Peyer's patch (tissue), 4 donors: ENCODE data around the gene LIM2. TPM values are rescaled to one million over a fixed set of nuclear protein-coding genes. Genes with fewer than 3 reads are reported as not detected.
"Not testable (repeated sequence)": the region's sequence is repeated elsewhere in the genome, so short reads cannot be mapped to it uniquely, and the experiment has no call there.

ENCODE experiments used
- DNase-seq, 3 donors: peaks; one replicate each; pipeline ENCODE4 v3.0.0-alpha.2; 2017 to 2019
- H3K27ac ChIP-seq, 4 donors: fragments of 200-600 bp; sonication (generic); one replicate each; pipeline ENCODE4 v1.5.1; 2016 to 2019
- H3K27me3 ChIP-seq, 2 donors: fragments of 200-600 bp; sonication (generic); one replicate each; pipeline ENCODE4 v1.5.1; 2019
- H3K36me3 ChIP-seq, 3 donors: fragments of 200-600 bp; sonication (generic); one replicate each; pipeline ENCODE4 v1.5.1; 2016 to 2019
- H3K4me1 ChIP-seq, 4 donors: fragments of 200-600 bp; sonication (generic); one replicate each; pipeline ENCODE4 v1.5.1; 2016 to 2019
- H3K4me3 ChIP-seq, 4 donors: fragments of 200-600 bp; sonication (generic); 1 replicate in 3 of 4; 2 replicates in 1 of 4; pipeline ENCODE4 v1.5.1; 2016 to 2019; ENCODE audit warnings: mild to moderate bottlenecking in 1 of 4
- H3K9me3 ChIP-seq, 4 donors: fragments of 200-600 bp; sonication (generic); one replicate each; pipeline ENCODE4 v1.5.1; 2016 to 2019; ENCODE audit warnings: mild to moderate bottlenecking in 1 of 4
- POLR2A ChIP-seq, 2 donors: fragments of 450-650 bp; IDR thresholded peaks; one replicate each; pipeline ENCODE4 v1.5.1; 2017; ENCODE audit warnings: antibody characterized with exemption in 2 of 2, mild to moderate bottlenecking in 2 of 2, moderate library complexity in 2 of 2
- total RNA-seq, 4 donors: library from RNA; depleted of rRNA; stranded (reverse); fragments of >200 nt; gene quantifications; one replicate each; pipeline ENCODE4 v1.1.0, GENCODE V29; 2016
- TF ChIP-seq, protein P1 (sequence below), 6 experiments: fragments of 450-650 bp in 4 of 6; fragments of 200-600 bp in 2 of 6; sonication (generic) in 1 of 6; IDR thresholded peaks; one replicate each; pipeline ENCODE4 v1.5.1; 2017 to 2019; ENCODE audit warnings: antibody characterized with exemption in 6 of 6, mild to moderate bottlenecking in 3 of 6, moderate library complexity in 1 of 6

The LIM2 gene
- total RNA-seq, 4 donors from 2014 or later: not detected

DNA sequence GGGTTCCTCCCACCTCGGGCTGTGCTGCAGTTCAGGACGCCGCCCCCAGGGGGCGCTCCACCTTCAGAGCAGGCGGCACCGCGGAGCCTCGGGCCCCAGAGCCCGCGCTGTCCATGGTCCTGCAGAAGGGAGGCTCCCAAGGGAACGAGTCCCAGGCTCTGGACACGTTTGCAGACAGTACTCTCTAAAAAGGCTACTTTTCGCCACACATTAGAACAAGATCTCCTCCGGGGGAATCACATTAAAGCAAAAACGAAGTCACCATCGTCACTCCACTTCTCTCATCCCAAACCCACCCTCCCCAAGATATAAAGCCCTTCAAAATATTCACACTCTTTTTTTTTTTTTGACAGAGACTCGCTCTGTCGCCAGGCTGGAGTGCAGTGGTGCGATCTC is 34.3 kb upstream of the LIM2 start:
- Histone ChIP-seq H3K4me1 (peaks cover 0 to 5% (median 0%) of the 10 kb centered on the region in 4 donors), H3K27ac (no peak overlapping the region), H3K27me3 (no peaks in the 10 kb centered on the region), H3K9me3 (no peaks in the 10 kb centered on the region), H3K36me3 (no peaks in the 10 kb centered on the region), H3K4me3 (peak overlapping the region in 1 of 4 donors; percentile 6)
- peak; percentile 87 to 94 (median 90) for DNase-seq
- TF ChIP-seq, protein P1, sequence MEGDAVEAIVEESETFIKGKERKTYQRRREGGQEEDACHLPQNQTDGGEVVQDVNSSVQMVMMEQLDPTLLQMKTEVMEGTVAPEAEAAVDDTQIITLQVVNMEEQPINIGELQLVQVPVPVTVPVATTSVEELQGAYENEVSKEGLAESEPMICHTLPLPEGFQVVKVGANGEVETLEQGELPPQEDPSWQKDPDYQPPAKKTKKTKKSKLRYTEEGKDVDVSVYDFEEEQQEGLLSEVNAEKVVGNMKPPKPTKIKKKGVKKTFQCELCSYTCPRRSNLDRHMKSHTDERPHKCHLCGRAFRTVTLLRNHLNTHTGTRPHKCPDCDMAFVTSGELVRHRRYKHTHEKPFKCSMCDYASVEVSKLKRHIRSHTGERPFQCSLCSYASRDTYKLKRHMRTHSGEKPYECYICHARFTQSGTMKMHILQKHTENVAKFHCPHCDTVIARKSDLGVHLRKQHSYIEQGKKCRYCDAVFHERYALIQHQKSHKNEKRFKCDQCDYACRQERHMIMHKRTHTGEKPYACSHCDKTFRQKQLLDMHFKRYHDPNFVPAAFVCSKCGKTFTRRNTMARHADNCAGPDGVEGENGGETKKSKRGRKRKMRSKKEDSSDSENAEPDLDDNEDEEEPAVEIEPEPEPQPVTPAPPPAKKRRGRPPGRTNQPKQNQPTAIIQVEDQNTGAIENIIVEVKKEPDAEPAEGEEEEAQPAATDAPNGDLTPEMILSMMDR (IDR thresholded peaks at IDR 0.05): peak; percentile 96 to 99 (median 98)
- TF ChIP-seq POLR2A (IDR thresholded peaks at IDR 0.05): no peak

DNA sequence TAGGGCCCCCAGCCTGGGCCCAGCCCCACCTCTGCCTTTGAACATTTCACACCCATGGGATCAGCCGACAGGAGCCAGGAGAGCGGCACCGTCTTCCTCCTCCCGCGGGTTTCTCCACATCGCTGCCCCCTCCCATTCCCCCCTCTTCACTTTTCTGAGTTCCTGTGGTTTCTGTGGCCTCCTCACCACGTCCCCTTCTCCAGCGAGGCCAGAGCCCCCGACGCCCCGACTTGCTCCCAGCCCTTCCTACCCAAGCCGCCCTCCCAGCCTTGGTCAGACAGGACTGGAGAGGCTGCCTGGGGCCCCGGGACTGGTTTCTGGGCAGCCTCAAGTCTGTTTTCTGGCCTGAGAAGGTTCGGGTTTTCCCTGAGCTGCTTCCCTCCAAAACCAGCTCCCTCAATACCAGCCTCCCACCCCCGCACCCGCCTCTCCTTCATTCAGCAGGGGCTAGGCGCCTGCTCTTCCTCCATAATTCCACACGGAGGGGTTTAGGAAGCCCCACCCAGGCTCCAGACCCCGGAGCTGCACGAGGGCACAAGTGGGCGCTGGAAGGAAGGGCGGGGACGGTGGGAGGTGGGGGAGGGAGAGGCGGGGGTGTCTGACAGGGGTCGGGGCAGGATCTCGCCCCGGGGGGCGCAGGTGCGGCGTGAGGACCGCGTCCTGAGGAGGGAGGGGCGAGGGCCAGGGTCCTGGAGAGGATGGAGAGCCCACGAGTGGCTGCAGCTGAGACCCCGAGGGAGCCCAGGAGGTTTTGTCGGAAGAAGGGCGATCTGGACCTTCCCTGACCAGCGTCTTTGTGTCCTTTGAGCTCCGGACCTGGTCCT is 33.7 kb upstream of the LIM2 start:
- TF ChIP-seq POLR2A (IDR thresholded peaks at IDR 0.05): no peak
- TF ChIP-seq, protein P1 (IDR thresholded peaks at IDR 0.05): no peak
- no peaks in the 10 kb centered on the region for H3K9me3 ChIP-seq
- H3K4me1 ChIP-seq: peaks cover 0 to 5% (median 0%) of the 10 kb centered on the region in 4 donors
- no peaks in the 10 kb centered on the region for H3K36me3 ChIP-seq
- H3K27me3 ChIP-seq: no peaks in the 10 kb centered on the region
- peak overlapping the region in 1 of 4 donors; percentile 6 for H3K4me3 ChIP-seq
- no peak for DNase-seq
- no peak overlapping the region for H3K27ac ChIP-seq

DNA sequence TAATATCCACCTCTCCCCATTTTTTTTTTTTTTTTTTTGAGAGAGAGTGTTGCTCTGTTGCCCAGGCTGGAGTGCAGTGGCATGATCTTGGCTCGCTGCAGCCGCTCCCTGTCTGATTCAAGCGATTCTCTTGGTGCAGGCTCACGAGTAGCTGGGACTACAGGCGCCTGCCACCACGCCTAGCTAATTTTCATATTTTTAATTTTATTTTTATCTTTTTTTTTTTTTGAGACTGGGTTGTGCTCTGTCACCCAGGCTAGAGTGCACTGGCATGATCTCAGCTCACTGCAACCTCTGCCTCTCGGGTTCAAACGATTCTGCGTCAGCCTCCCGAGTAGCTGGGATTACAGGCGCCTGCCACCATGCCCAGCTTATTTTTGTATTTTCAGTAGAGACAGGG is 32.7 kb upstream of the LIM2 start:
- not testable (repeated sequence) for H3K9me3 ChIP-seq, H3K4me1 ChIP-seq, H3K4me3 ChIP-seq, H3K27ac ChIP-seq, H3K27me3 ChIP-seq, DNase-seq, H3K36me3 ChIP-seq

DNA sequence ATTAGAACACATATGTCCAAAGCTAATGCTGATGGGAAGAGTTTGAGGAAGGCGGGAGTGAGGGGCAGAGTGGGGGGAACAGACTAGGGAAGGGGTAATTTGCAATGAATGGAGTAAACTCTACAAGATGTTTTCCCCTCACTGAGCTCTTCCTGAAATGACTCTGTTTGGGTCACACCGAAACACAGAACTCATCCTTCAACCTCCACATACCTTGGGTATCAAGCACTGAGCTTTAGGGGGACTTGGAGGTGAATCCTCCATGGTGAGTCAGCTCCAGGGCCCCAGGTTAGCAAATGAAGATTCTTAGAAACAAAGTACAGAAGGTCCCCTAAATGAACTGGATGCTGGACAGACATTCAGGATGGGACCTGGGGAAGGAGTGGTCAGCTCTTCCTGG is 30.9 kb upstream of the LIM2 start:
- DNase-seq: no peak
- H3K4me3 ChIP-seq: no peak overlapping the region
- no peak overlapping the region for H3K27ac ChIP-seq

DNA sequence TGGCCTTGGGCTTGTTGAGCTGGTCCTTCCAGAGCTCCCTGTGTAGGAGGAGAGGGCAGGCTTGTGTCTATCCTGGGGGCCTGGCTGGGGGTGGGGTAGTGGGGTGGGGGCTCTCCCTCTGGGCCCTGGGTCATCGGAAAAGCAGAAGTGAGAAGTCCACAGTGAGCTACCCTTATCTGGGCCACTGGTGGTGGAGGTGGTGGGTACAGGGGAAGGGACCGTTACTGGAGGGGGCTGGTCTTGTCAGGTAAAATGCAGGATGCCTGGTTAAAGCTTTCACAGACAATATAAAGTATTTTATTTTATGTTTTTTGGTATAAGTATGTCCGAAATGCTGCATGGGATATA is 30.0 kb upstream of the LIM2 start:
- peak in 1 of 3 donors; percentile 56 for DNase-seq
- H3K9me3 ChIP-seq: no peaks in the 10 kb centered on the region
- no peak for TF ChIP-seq POLR2A (IDR thresholded peaks at IDR 0.05)
- TF ChIP-seq, protein P1 (IDR thresholded peaks at IDR 0.05): no peak
- H3K27me3 ChIP-seq: no peaks in the 10 kb centered on the region
- H3K4me3 ChIP-seq: peak overlapping the region in 2 of 4 donors; percentile 26 to 48
- no peaks in the 10 kb centered on the region for H3K36me3 ChIP-seq
- H3K27ac ChIP-seq: peak overlapping the region; percentile 35 to 84 (median 59)
- peaks cover 0 to 9% (median 0%) of the 10 kb centered on the region in 4 donors for H3K4me1 ChIP-seq

More for the DNA sequence above, 30.9 kb upstream of the LIM2 start:
- Histone ChIP-seq H3K27me3 (no peaks in the 10 kb centered on the region), H3K4me1 (peaks cover 0 to 9% (median 0%) of the 10 kb centered on the region in 4 donors), H3K36me3 (no peaks in the 10 kb centered on the region), H3K9me3 (no peaks in the 10 kb centered on the region)
- TF ChIP-seq POLR2A (IDR thresholded peaks at IDR 0.05): no peak
- TF ChIP-seq, protein P1 (IDR thresholded peaks at IDR 0.05): no peak

DNA sequence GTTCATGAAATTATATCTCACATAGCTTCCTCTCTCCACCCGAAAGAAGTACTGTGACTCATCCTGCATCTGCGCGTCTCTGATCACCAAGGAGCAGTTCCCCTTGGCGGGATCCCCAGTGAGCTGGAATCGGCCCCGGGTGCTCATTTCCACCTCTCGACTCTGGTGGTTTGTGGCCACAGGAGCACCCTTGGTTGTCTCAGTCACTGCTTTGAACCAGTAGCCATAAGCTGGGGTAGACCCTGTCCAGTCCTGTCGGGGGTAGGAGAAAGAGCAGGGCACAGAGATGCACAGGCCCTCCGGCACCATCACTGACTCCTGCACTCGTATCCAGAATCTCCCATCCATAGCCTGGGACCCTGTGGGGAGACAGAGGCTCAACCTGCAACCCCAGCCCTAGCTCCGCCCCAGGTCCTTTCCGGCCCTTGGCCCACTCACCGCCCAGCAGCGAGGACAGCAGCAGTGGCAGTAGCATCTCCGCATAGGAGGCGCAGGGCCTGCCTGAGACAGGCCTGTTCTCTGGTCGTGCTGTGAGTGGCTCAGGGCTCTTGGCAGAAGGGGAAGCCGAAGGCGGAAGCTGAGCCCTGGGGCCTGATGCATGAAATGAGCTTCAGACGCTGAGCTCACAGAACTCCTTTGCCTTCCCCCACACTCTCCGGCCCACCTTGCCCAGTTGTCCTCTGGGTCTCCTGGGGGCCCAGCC is 29.5 kb upstream of the LIM2 start, which contains the start of gene SIGLEC10:
Gene SIGLEC10, minus strand, starts transcription at position 536 of the 703 bp plus-strand sequence. Its CDS starts 61 bp downstream, at position 475.
- H3K36me3 ChIP-seq: no peaks in the 10 kb centered on the region
- DNase-seq: peak in 2 of 3 donors; percentile 81 to 88
- H3K4me3 ChIP-seq: peak within 1 kb of the TSS in 3 of 4 donors; percentile 24 to 48 (median 26)
- TF ChIP-seq POLR2A (IDR thresholded peaks at IDR 0.05): no peak
- peaks cover 0 to 9% (median 0%) of the 10 kb centered on the region in 4 donors for H3K4me1 ChIP-seq
- peak within 1 kb of the TSS; percentile 35 to 84 (median 59) for H3K27ac ChIP-seq
- no peaks in the 10 kb centered on the region for H3K27me3 ChIP-seq
- no peaks in the 10 kb centered on the region for H3K9me3 ChIP-seq

DNA sequence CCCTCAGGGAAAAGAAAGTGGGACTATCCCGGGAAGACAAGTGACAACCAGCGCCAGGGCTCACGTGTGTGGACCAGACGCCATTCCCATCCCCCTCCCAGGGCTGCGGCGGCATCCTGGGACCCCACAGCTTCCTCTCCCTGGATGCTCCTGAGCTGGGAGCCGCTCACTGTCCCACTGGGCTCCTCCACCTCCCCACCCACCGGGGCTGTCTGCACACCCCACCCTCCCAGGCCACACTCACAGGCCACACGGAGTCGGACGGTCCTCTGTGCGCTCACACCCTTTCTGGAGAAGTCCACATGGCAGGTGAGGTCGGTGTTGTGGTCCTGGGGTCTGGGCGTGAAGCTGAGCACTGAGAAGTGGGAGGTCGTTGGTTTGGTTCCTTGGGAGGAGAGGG is 28.6 kb upstream of the LIM2 start:
- not testable (repeated sequence) for H3K9me3 ChIP-seq, DNase-seq, H3K4me1 ChIP-seq, H3K27me3 ChIP-seq, H3K36me3 ChIP-seq
- H3K4me3 ChIP-seq: peak overlapping the region in 2 of 4 donors; percentile 24 to 48
- peak overlapping the region in 2 of 4 donors; percentile 35 to 84 for H3K27ac ChIP-seq
